ENCODE measurements around the gene MACROH2A1.

- TF ChIP-seq POLR2A (IDR thresholded peaks at IDR 0.05): no peak
- no peak for TF ChIP-seq CTCF (IDR thresholded peaks at IDR 0.05)
Measured at GRCh38 chr5:135337064-135337463, 62.0 kb downstream of the MACROH2A1 start.
